ENCODE data around the gene TAF11L5.
"Not testable (repeated sequence)": the region's sequence is repeated elsewhere in the genome, so short reads cannot be mapped to it uniquely, and the experiment has no call there.

TAF11L5 gene

GRCh38 chr5:17524935-17525334, at the start of gene TAF11L5:
TAF11L5 (plus strand) TSS chr5:17525235.
- DNase-seq, result not testable (repeated sequence)

GRCh38 chr5:17477043-17477442, 48.0 kb upstream of the TAF11L5 start:
- no peak for DNase-seq

- DNase-seq, result no peak
These were observed 47.3 kb upstream of the TAF11L5 start for GRCh38 chr5:17477573-17478265.

GRCh38 chr5:17481378-17481777, 43.7 kb upstream of the TAF11L5 start:
- DNase-seq, result no peak

GRCh38 chr5:17482790-17483189, 42.2 kb upstream of the TAF11L5 start:
- DNase-seq, result no peak

- DNase-seq, result not testable (repeated sequence)
These were observed 38.4 kb upstream of the TAF11L5 start for GRCh38 chr5:17486464-17487173.

GRCh38 chr5:17487174-17487512, 37.9 kb upstream of the TAF11L5 start:
- no peak for DNase-seq

- DNase-seq, result not testable (repeated sequence)
These were observed 33.8 kb upstream of the TAF11L5 start for GRCh38 chr5:17491257-17491656.

GRCh38 chr5:17492770-17493169, 32.3 kb upstream of the TAF11L5 start:
- DNase-seq, result no peak

GRCh38 chr5:17497446-17497845, 27.6 kb upstream of the TAF11L5 start:
- DNase-seq, result no peak

- DNase-seq, result not testable (repeated sequence)
These were observed 27.1 kb upstream of the TAF11L5 start, which contains the start of gene TAF11L2 for GRCh38 chr5:17497931-17498330. TAF11L2 (plus strand) TSS chr5:17498231.

- DNase-seq, result no peak
These were observed 13.2 kb upstream of the TAF11L5 start for GRCh38 chr5:17511775-17512325.

GRCh38 chr5:17517526-17517925, 7.5 kb upstream of the TAF11L5 start:
- DNase-seq, result not testable (repeated sequence)

- DNase-seq, result not testable (repeated sequence)
These were observed 7.0 kb upstream of the TAF11L5 start, which contains the start of gene TAF11L3 for GRCh38 chr5:17518067-17518466. TAF11L3 (plus strand) TSS chr5:17518367.

GRCh38 chr5:17519508-17519907, 5.5 kb upstream of the TAF11L5 start:
- not testable (repeated sequence) for DNase-seq

- DNase-seq, result not testable (repeated sequence)
These were observed 3.5 kb upstream of the TAF11L5 start, which contains the start of gene TAF11L4 for GRCh38 chr5:17521501-17521900. TAF11L4 (plus strand) TSS chr5:17521801.

- not testable (repeated sequence) for DNase-seq
These were observed 1.5 kb downstream of the TAF11L5 start for GRCh38 chr5:17526504-17526903.

- DNase-seq, result not testable (repeated sequence)
These were observed 3.3 kb downstream of the TAF11L5 start, which contains the start of gene TAF11L6 for GRCh38 chr5:17528369-17528768. TAF11L6 (plus strand) TSS chr5:17528669.

All from CD4-positive, alpha-beta T cell treated with Interleukin-6 for 4 hours (primary cell).